ENCODE measurements around the gene CGB1. TPM values are rescaled to one million over a fixed set of nuclear protein-coding genes. Genes with fewer than 3 reads are reported as not detected.
A peak's percentile ranks its signal among the peaks of the same experiment; 100 is the strongest.

The CGB1 gene
- total and polyA plus RNA-seq, 2 of the 13 experiments (the other 11 are each of a cell fraction or from before 2014, with no cell fraction given): not detected

DNA sequence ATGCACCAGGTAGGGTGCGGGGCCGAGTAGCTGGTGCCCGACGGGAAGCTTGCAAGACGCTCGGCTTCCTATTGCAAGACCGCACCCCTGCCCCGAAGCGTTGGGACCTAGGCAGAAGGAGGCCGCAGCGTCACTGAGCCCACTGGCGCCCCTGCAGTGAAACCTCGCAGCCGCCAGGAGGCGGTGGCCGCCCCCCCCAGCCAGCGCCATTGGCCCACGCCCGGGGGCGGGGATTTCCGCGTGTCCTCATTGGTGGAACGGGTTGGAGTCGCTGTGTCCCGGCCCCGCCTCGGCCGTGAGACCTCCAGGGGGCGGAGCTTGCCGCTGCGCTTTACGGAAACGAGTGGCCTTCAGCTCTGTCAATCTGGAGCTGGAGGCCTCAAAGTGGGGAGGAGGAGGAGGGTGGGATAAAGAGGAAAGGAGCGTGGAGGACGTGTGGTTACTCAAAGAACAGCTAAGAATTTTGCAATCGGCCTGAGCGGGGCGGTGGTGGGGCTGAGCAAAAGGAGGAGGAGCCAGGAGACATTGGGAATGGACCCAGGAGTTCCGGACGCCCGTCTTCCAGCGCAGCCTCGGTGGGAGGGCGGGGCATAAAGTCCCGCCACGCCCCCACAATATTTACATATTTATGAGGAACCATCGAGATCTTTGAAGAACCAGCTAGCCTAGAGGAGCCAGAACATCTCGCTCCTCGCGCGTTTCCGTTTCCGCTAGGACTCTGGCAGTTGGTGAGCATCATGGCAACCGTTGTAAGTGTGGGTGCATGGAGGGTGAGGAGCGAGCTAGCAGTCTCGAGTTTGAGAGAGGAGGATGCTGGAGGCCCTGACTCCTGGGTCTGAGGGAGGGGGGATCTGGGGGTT is 43.3 kb downstream of the CGB1 start, which contains the start of the genes GYS1 and RUVBL2 (continued):
- TF ChIP-seq JDP2 (CRISPR knock-in tag; IDR thresholded peaks at IDR 0.05; ENCODE audit: borderline replicate concordance) (no peak), FOXP1 (IDR thresholded peaks at IDR 0.05) (no peak), FOXP1 (CRISPR knock-in tag; IDR thresholded peaks at IDR 0.05) (no peak), TRIM24 (CRISPR knock-in tag; IDR thresholded peaks at IDR 0.05) (no peak), PCBP1 (IDR thresholded peaks at IDR 0.05; ENCODE audit: borderline replicate concordance, low read depth, low read length) (0 out of 2 replicates have a peak, but pooled peaks have one; percentile 42), CBX5 (CRISPR knock-in tag; IDR thresholded peaks at IDR 0.05; ENCODE audit: borderline replicate concordance) (peak; percentile 43; the same call in 1 of the 2 replicates), CEBPG (CRISPR knock-in tag; IDR thresholded peaks at IDR 0.05) (peak; percentile 79), ZNF331 (CRISPR knock-in tag; IDR thresholded peaks at IDR 0.05) (peak; percentile 19; the same call in 1 of the 2 replicates), ZNF18 (CRISPR knock-in tag; IDR thresholded peaks at IDR 0.05; ENCODE audit: insufficient replicate concordance) (peak; percentile 53), FOXK2 (IDR thresholded peaks at IDR 0.05) (peak; percentile 47; the same call in 1 of the 2 replicates), ZNF205 (CRISPR knock-in tag; IDR thresholded peaks at IDR 0.05) (peak; percentile 9; the same call in 1 of the 2 replicates)
- TF ChIP-seq, protein P1, sequence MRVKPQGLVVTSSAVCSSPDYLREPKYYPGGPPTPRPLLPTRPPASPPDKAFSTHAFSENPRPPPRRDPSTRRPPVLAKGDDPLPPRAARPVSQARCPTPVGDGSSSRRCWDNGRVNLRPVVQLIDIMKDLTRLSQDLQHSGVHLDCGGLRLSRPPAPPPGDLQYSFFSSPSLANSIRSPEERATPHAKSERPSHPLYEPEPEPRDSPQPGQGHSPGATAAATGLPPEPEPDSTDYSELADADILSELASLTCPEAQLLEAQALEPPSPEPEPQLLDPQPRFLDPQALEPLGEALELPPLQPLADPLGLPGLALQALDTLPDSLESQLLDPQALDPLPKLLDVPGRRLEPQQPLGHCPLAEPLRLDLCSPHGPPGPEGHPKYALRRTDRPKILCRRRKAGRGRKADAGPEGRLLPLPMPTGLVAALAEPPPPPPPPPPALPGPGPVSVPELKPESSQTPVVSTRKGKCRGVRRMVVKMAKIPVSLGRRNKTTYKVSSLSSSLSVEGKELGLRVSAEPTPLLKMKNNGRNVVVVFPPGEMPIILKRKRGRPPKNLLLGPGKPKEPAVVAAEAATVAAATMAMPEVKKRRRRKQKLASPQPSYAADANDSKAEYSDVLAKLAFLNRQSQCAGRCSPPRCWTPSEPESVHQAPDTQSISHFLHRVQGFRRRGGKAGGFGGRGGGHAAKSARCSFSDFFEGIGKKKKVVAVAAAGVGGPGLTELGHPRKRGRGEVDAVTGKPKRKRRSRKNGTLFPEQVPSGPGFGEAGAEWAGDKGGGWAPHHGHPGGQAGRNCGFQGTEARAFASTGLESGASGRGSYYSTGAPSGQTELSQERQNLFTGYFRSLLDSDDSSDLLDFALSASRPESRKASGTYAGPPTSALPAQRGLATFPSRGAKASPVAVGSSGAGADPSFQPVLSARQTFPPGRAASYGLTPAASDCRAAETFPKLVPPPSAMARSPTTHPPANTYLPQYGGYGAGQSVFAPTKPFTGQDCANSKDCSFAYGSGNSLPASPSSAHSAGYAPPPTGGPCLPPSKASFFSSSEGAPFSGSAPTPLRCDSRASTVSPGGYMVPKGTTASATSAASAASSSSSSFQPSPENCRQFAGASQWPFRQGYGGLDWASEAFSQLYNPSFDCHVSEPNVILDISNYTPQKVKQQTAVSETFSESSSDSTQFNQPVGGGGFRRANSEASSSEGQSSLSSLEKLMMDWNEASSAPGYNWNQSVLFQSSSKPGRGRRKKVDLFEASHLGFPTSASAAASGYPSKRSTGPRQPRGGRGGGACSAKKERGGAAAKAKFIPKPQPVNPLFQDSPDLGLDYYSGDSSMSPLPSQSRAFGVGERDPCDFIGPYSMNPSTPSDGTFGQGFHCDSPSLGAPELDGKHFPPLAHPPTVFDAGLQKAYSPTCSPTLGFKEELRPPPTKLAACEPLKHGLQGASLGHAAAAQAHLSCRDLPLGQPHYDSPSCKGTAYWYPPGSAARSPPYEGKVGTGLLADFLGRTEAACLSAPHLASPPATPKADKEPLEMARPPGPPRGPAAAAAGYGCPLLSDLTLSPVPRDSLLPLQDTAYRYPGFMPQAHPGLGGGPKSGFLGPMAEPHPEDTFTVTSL (CRISPR knock-in tag; IDR thresholded peaks at IDR 0.05; ENCODE audit: borderline replicate concordance): peak; percentile 73; the same call in 1 of the 2 replicates
- TF ChIP-seq, protein P2, sequence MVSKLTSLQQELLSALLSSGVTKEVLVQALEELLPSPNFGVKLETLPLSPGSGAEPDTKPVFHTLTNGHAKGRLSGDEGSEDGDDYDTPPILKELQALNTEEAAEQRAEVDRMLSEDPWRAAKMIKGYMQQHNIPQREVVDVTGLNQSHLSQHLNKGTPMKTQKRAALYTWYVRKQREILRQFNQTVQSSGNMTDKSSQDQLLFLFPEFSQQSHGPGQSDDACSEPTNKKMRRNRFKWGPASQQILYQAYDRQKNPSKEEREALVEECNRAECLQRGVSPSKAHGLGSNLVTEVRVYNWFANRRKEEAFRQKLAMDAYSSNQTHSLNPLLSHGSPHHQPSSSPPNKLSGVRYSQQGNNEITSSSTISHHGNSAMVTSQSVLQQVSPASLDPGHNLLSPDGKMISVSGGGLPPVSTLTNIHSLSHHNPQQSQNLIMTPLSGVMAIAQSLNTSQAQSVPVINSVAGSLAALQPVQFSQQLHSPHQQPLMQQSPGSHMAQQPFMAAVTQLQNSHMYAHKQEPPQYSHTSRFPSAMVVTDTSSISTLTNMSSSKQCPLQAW (CRISPR knock-in tag; IDR thresholded peaks at IDR 0.05): peak; percentile 55
- TF ChIP-seq, protein P3, sequence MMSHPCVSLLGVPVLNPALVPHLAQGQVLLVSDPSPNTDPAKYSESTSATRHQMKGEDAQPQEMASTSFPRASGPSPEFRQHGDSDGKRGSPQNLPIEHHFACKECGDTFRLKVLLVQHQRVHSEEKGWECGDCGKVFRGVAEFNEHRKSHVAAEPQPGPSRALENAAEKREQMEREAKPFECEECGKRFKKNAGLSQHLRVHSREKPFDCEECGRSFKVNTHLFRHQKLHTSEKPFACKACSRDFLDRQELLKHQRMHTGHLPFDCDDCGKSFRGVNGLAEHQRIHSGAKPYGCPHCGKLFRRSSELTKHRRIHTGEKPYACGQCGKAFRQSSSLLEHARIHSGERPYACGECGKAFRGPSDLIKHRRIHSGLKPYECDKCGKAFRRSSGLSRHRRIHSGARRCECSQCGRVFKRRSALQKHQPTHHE (CRISPR knock-in tag; IDR thresholded peaks at IDR 0.05; ENCODE audit: borderline replicate concordance): peak; percentile 85
